Neural cell (in vitro differentiated cells): ENCODE results near the gene PGP. TPM values are rescaled to one million over a fixed set of nuclear protein-coding genes. Genes with fewer than 3 reads are reported as not detected.

Experiments
- H2AFZ ChIP-seq: fragments of 200-600, 300-800 bp; sonication (generic), shearing (Covaris generic); 2 replicates; pipeline ENCODE4 v1.6.0; 2014; ENCODE audit warnings: low read depth, mild to moderate bottlenecking, antibody characterized with exemption, low read length, moderate library complexity
- H3F3A ChIP-seq: fragments of 200-600 bp; shearing (Covaris generic); 2 replicates; pipeline ENCODE4 v1.6.1; 2016; ENCODE audit warnings: mild to moderate bottlenecking, moderate library complexity, mixed read lengths, antibody characterized with exemption, low read length; ENCODE audit not compliant: insufficient read depth, poor library complexity, severe bottlenecking
- H3K27ac ChIP-seq: fragments of 200-600, 300-800 bp; sonication (generic), shearing (Covaris generic); 2 replicates; pipeline ENCODE4 v1.5.1; 2014; ENCODE audit warnings: mild to moderate bottlenecking, low read length, moderate library complexity
- H3K27me3 ChIP-seq: fragments of 300-800, 200-600 bp; sonication (generic), shearing (Covaris generic); 2 replicates; pipeline ENCODE4 v1.6.0; 2014; ENCODE audit warnings: mild to moderate bottlenecking, low read depth, low read length, moderate library complexity; ENCODE audit not compliant: insufficient read depth
- H3K36me3 ChIP-seq: fragments of 300-800, 200-600 bp; sonication (generic), shearing (Covaris generic); 2 replicates; pipeline ENCODE4 v1.5.1; 2014; ENCODE audit warnings: mild to moderate bottlenecking, antibody characterized with exemption, low read length, moderate library complexity; ENCODE audit not compliant: insufficient read depth
- H3K4me2 ChIP-seq: fragments of 300-800, 200-600 bp; sonication (generic), shearing (Covaris generic); 2 replicates; pipeline ENCODE4 v1.6.0; 2014; ENCODE audit warnings: mild to moderate bottlenecking, low read length
- H3K4me3 ChIP-seq: fragments of 300-800, 200-600 bp; sonication (generic), shearing (Covaris generic); 2 replicates; pipeline ENCODE4 v1.5.1; 2014; ENCODE audit warnings: mild to moderate bottlenecking, low read length, moderate library complexity
- H3K79me2 ChIP-seq: fragments of 200-600 bp; shearing (Covaris generic); replicated peaks from 2 replicates; pipeline ENCODE4 v1.6.0; 2014; ENCODE audit warnings: mild to moderate bottlenecking, low read length, moderate library complexity; ENCODE audit not compliant: insufficient read depth
- H3K9ac ChIP-seq: fragments of 300-800, 200-600 bp; sonication (generic), shearing (Covaris generic); 2 replicates; pipeline ENCODE4 v1.6.1; 2016; ENCODE audit warnings: mild to moderate bottlenecking, low read length, mixed read lengths
- H3K9me2 ChIP-seq: fragments of 200-600 bp; shearing (Covaris generic); 2 replicates; pipeline ENCODE4 v1.6.1; 2016; ENCODE audit warnings: mild to moderate bottlenecking, low read length, mixed read lengths; ENCODE audit not compliant: insufficient read depth
- H3K9me3 ChIP-seq: fragments of 200-600, 300-800 bp; sonication (generic), shearing (Covaris generic); 2 replicates; pipeline ENCODE4 v1.6.1; 2016; ENCODE audit warnings: mild to moderate bottlenecking, mixed run types, low read length, moderate library complexity, mixed read lengths
- H4K20me1 ChIP-seq: fragments of 200-600 bp; shearing (Covaris generic); 2 replicates; pipeline ENCODE4 v1.6.1; 2016; ENCODE audit warnings: mild to moderate bottlenecking, mixed run types; ENCODE audit not compliant: insufficient read depth
- CTCF ChIP-seq: fragments of 450-650 bp; IDR thresholded peaks from 2 replicates; pipeline ENCODE4 v1.5.1; 2014; ENCODE audit warnings: antibody characterized with exemption, mild to moderate bottlenecking, moderate library complexity; ENCODE audit not compliant: poor library complexity, severe bottlenecking
- EP300 ChIP-seq: fragments of 450-650 bp; conservative IDR thresholded peaks from 2 replicates; pipeline ENCODE4 v1.6.1; 2014; ENCODE audit warnings: antibody characterized with exemption, mild to moderate bottlenecking, moderate library complexity; ENCODE audit not compliant: poor library complexity, severe bottlenecking
- EZH2 ChIP-seq: fragments of 200-600, 300-800 bp; shearing (Covaris generic), sonication (generic); IDR thresholded peaks from 2 replicates; pipeline ENCODE4 v1.6.1; 2014; ENCODE audit warnings: antibody characterized with exemption, low read length, borderline replicate concordance, mild to moderate bottlenecking; ENCODE audit not compliant: insufficient read depth, poor library complexity, severe bottlenecking
- MXI1 ChIP-seq: fragments of 450-650 bp; conservative IDR thresholded peaks from 2 replicates; pipeline ENCODE4 v1.6.1; 2014; ENCODE audit warnings: antibody characterized with exemption, mild to moderate bottlenecking; ENCODE audit not compliant: poor library complexity, severe bottlenecking
- POLR2AphosphoS5 ChIP-seq: IDR thresholded peaks from 2 replicates; pipeline ENCODE4 v1.6.1; 2012
- RAD21 ChIP-seq: fragments of 450-650 bp; conservative IDR thresholded peaks from 2 replicates; pipeline ENCODE4 v1.6.1; 2014; ENCODE audit warnings: antibody characterized with exemption, mild to moderate bottlenecking, moderate library complexity
- SMC3 ChIP-seq: fragments of 450-650 bp; conservative IDR thresholded peaks from 2 replicates; pipeline ENCODE4 v1.6.1; 2014; ENCODE audit warnings: antibody characterized with exemption, mild to moderate bottlenecking, moderate library complexity; ENCODE audit not compliant: poor library complexity
- TAF1 ChIP-seq: IDR thresholded peaks from 2 replicates; pipeline ENCODE4 v1.6.1; 2012; ENCODE audit warnings: low read depth
- polyA plus RNA-seq: library from polyadenylated mRNA; depleted of rRNA; stranded (reverse); fragments of >200 nt; gene quantifications from 2 replicates; pipeline ENCODE4 v1.2.3, GENCODE V29; 2014
- TF ChIP-seq, protein P1 (sequence below): IDR thresholded peaks from 2 replicates; pipeline ENCODE4 v1.6.1; 2012; ENCODE audit warnings: borderline replicate concordance

The PGP gene
- polyA plus RNA-seq, 1 donor from 2014 or later = 44.1 TPM

DNA sequence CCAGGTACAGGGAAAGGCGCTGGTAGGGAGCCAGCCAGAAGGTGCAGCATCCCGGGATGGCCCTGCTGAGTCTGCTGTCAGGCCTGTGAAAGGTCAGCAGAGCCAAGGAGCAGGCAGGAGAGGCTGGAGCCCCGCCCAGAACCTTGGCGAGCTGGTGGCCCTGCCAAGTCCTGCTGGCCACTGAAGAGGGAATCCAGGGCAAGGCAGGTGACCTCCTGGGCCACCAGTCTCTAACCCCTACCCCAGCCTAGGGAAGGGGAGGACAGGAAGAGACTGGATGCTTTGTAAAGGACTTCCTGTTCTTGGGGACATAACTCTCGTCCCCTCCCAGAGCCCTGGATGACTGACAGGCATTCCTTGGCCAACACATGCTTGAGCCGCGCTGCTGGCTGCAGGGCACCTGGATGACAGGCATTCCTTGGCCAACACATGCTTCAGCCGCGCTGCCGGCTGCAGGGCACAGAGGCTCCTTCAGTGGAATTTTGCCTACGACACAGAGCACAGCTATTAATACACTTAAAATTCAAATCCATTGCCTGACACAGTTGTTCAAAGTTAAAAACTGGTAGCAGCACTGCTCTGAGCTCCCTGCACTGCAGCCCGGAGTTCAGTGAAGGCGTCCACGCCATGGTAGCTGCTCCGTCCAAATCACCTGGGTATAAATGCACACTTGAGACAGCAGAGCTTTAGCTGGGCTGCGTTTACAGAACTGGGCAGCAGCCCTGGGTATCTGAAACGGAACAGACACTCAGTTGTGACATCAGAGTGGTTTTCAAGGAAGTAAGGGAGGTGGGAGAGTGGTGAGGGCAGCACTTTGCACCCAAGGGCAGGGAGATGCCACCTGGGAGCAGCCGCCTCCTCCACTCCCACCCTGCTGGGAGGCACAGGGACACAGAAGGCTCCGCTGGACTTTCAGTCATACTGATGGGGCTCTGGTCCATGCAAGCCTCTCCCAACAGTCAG lies 2.0 kb downstream of the PGP start:
- Histone ChIP-seq H3K79me2 (peaks cover 6% of the 10 kb centered on the region), H3K27me3 (no peaks in the 10 kb centered on the region), H4K20me1 (no peaks in the 10 kb centered on the region), H3K27ac (no peak overlapping the region), H3F3A (no peaks in the 10 kb centered on the region), H2AFZ (no peak overlapping the region), H3K9me3 (no peaks in the 10 kb centered on the region), H3K4me2 (peak overlapping the region; percentile 91), H3K9ac (peak overlapping the region; percentile 65), H3K4me3 (peak overlapping the region; percentile 86), H3K9me2 (no peaks in the 10 kb centered on the region), H3K36me3 (peaks cover 6% of the 10 kb centered on the region)
- TF ChIP-seq EZH2 (no peak), MXI1 (no peak), CTCF (no peak), POLR2AphosphoS5 (no peak), TAF1 (no peak), RAD21 (no peak), SMC3 (no peak), EP300 (no peak)
- TF ChIP-seq, protein P1, sequence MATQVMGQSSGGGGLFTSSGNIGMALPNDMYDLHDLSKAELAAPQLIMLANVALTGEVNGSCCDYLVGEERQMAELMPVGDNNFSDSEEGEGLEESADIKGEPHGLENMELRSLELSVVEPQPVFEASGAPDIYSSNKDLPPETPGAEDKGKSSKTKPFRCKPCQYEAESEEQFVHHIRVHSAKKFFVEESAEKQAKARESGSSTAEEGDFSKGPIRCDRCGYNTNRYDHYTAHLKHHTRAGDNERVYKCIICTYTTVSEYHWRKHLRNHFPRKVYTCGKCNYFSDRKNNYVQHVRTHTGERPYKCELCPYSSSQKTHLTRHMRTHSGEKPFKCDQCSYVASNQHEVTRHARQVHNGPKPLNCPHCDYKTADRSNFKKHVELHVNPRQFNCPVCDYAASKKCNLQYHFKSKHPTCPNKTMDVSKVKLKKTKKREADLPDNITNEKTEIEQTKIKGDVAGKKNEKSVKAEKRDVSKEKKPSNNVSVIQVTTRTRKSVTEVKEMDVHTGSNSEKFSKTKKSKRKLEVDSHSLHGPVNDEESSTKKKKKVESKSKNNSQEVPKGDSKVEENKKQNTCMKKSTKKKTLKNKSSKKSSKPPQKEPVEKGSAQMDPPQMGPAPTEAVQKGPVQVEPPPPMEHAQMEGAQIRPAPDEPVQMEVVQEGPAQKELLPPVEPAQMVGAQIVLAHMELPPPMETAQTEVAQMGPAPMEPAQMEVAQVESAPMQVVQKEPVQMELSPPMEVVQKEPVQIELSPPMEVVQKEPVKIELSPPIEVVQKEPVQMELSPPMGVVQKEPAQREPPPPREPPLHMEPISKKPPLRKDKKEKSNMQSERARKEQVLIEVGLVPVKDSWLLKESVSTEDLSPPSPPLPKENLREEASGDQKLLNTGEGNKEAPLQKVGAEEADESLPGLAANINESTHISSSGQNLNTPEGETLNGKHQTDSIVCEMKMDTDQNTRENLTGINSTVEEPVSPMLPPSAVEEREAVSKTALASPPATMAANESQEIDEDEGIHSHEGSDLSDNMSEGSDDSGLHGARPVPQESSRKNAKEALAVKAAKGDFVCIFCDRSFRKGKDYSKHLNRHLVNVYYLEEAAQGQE = no peak

DNA sequence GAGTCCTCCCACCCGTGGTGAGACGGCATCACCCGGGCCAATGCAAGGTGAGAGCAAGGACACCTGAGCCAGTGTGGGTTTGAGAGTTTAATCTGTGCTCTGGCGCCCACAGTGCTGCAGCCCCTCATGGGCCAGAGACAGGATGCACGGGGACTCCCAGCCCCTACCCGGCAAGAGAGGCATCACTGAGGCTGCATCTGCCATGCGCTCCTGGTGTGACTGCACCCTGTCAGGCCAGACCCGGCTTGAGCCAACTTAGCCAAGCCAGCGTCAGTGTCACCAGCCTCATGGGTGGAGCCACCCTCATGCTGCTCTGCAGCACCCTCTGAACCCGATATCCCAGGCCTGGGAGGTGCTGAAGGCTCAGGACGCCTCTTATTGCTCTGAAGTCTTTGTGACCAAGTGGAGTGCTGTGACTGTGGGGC lies 2.7 kb downstream of the PGP start:
- no peak overlapping the region for H3K4me2 ChIP-seq
- H3K9ac ChIP-seq = no peak overlapping the region
- H3K27ac ChIP-seq = no peak overlapping the region
- H3K9me3 ChIP-seq = no peaks in the 10 kb centered on the region
- no peaks in the 10 kb centered on the region for H3K27me3 ChIP-seq
- H2AFZ ChIP-seq = no peak overlapping the region
- H3K4me3 ChIP-seq = no peak overlapping the region
- no peaks in the 10 kb centered on the region for H3K9me2 ChIP-seq
- peaks cover 6% of the 10 kb centered on the region for H3K79me2 ChIP-seq
- H4K20me1 ChIP-seq = no peaks in the 10 kb centered on the region
- peaks cover 6% of the 10 kb centered on the region for H3K36me3 ChIP-seq
- TF ChIP-seq, protein P1 = no peak
- TF ChIP-seq POLR2AphosphoS5 (no peak), TAF1 (no peak), MXI1 (no peak), SMC3 (no peak), RAD21 (no peak), CTCF (no peak), EZH2 (no peak), EP300 (no peak)
- H3F3A ChIP-seq = no peaks in the 10 kb centered on the region
